ENCODE results near the gene HUNK. TPM values are rescaled to one million over a fixed set of nuclear protein-coding genes. Genes with fewer than 3 reads are reported as not detected.
"Not testable (repeated sequence)": the region's sequence is repeated elsewhere in the genome, so short reads cannot be mapped to it uniquely, and the experiment has no call there.

The HUNK gene
- total RNA-seq, 1 donor from 2014 or later = 2.8 TPM

DNA sequence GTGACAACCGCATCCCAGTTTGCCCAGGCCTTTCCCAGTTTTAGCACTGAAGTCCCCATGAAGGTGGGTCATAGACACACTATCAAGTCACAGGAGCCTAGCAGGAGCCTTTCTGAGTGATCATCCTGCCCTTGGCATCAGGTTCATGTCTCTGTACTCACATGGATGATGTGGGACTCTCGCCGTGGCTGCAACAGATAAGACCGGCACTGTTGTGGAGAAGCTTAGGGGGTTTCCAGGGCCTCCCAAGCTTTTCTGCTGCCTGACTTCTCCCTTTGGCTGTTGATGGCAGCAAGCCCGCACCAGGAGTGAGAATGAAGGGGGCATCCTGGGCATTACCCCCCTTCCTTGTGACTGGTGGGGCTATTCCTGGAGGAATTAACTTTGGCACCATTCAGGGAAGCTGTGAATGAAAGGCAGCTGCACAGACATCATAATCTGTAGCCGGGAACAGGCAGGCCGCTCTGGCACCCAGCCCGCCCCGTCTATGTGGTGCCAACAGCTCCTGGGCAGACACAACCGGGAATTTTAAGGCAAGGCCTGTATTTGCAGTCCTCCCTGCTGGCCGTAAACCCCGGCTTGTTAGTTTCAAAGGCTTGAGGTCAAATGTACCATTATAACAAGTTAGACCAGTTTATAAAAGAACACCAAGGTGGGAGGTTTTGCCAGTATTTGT lies 148.6 kb downstream of the HUNK start:
- no peak for DNase-seq (ENCODE audit: low read depth)
- no peak overlapping the region for H3K4me3 ChIP-seq (ENCODE audit: low read depth, low read length)
- TF ChIP-seq, protein P1, sequence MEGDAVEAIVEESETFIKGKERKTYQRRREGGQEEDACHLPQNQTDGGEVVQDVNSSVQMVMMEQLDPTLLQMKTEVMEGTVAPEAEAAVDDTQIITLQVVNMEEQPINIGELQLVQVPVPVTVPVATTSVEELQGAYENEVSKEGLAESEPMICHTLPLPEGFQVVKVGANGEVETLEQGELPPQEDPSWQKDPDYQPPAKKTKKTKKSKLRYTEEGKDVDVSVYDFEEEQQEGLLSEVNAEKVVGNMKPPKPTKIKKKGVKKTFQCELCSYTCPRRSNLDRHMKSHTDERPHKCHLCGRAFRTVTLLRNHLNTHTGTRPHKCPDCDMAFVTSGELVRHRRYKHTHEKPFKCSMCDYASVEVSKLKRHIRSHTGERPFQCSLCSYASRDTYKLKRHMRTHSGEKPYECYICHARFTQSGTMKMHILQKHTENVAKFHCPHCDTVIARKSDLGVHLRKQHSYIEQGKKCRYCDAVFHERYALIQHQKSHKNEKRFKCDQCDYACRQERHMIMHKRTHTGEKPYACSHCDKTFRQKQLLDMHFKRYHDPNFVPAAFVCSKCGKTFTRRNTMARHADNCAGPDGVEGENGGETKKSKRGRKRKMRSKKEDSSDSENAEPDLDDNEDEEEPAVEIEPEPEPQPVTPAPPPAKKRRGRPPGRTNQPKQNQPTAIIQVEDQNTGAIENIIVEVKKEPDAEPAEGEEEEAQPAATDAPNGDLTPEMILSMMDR (conservative IDR thresholded peaks at IDR 0.05; ENCODE audit: low read depth, low read length) = no peak

DNA sequence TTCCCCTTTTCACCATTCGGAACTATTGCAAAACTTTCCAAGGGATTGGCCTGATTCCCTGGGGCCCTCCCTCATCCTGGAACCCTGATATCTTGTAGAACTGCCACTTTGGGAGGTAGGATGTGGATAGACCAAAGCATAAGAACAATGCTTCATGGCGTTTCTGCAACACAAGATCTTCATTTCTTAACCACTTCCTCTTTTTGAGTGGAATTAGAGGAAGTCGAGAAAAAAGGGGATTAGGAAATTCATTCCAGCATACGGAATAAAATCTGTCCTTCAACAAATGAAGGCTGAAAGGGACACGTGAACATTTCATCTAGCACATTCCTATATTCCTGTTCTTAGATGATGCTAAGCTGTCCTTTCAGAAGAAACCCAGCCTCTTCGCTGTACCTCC lies 149.3 kb downstream of the HUNK start:
- DNase-seq (ENCODE audit: low read depth) = no peak
- TF ChIP-seq, protein P1 (conservative IDR thresholded peaks at IDR 0.05; ENCODE audit: low read depth, low read length) = no peak

DNA sequence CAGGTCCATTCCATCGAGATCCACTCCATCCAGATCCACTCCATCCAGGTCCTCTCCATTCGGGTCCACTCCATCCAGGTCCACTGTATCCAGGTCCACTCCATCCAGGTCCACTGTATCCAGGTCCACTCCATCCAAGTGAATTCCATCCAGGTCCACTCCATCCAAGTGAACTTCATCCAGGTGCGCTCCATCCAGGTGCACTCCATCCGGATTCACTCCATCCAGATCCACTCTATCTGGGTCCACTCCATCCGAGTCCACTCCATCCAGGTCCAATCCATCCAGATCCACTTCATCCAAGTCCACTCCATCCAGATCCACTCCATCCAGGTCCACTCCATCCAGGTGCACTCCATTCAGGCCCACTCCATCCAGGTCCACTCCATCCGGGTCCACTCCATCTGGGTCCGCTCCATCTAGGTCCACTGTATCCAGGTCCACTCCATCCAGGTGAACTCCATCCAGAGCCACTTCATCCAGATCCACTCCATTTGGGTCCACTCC lies 157.4 kb downstream of the HUNK start:
- TF ChIP-seq, protein P1 (conservative IDR thresholded peaks at IDR 0.05; ENCODE audit: low read depth, low read length) = no peak
- no peak for DNase-seq (ENCODE audit: low read depth)
- no peak overlapping the region for H3K4me3 ChIP-seq (ENCODE audit: low read depth, low read length)

More for the DNA sequence above, 149.3 kb downstream of the HUNK start:
- H3K4me3 ChIP-seq (ENCODE audit: low read depth, low read length) = no peak overlapping the region

DNA sequence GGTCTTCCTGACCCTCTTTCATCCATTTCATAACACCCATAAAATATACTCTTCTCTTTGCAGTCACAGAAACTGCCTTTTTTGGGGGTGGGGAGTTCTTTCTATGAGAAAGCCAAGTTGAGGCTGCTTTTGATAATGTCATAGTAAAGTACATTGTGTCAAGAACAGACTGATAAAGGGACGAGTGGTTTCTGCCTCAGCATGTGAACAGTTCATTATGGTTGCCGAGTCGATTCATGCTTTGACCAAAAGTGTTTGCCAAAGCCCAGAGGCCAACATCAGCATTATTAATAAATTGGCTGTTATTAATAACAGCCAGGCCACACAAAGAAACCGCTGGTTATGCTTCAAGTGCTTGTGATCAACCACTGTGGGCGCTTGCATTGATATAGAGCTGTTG lies 162.0 kb downstream of the HUNK start:
- TF ChIP-seq, protein P1 (conservative IDR thresholded peaks at IDR 0.05; ENCODE audit: low read depth, low read length) = no peak
- no peak overlapping the region for H3K4me3 ChIP-seq (ENCODE audit: low read depth, low read length)
- no peak for DNase-seq (ENCODE audit: low read depth)

DNA sequence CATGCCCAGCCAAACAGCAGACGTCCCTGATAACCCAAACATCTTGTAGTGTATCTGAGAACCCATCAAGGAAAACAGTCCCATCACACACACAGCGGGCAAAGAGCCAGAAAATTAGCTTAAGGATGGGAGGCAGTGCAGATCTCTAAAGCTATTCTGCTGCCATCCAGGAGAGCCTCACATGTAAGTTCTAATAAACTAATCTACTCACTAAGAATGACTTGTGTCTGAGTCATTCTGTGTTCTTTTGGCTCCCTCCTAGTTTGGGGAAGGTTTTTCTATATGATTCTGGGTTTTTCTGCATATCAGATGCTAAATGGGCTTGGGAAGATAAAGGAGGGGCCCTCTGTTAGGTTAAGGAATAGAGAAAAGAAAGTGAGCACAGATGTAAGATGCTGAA lies 162.8 kb downstream of the HUNK start:
- DNase-seq (ENCODE audit: low read depth) = no peak
- TF ChIP-seq, protein P1 (conservative IDR thresholded peaks at IDR 0.05; ENCODE audit: low read depth, low read length) = no peak
- no peak overlapping the region for H3K4me3 ChIP-seq (ENCODE audit: low read depth, low read length)

DNA sequence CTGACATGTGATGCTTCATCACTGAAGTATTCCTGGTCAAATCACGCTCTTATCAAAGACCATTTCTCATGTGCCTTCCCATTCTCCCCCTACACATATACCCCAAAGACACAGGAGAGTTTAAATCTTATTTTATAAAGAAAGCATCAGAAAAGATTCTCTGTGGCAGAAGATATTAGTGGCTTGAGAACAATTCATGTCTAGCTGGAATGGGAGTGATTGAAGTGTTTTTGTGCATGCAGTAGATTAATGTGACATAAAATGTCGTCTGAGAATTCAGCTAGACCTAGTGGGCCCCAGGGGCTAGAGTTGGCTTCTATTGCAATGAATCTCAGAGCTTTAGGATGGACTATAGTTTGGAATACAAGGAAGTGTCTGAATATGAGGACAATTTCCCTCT lies 163.9 kb downstream of the HUNK start:
- no peak for DNase-seq (ENCODE audit: low read depth)
- TF ChIP-seq, protein P1 (conservative IDR thresholded peaks at IDR 0.05; ENCODE audit: low read depth, low read length) = no peak
- H3K4me3 ChIP-seq (ENCODE audit: low read depth, low read length) = no peak overlapping the region

DNA sequence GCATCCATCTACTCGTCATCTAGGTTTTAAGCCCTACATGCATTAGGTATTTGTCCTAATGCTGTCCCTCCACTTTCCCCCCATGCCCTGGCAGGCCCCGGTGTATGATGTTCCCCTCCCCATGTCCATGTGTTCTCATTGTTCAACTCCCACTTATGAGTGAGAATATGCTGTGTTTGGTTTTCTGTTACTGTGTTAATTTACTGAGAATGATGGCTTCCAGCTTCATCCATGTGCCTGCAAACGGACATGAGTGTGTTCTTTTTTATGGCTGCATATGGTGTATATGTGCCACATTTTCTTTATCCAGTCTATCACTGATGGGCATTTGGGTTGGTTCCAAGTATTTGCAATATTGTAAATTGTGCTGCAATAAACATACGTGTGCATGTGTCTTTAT lies 165.9 kb downstream of the HUNK start:
- not testable (repeated sequence) for H3K4me3 ChIP-seq (ENCODE audit: low read depth, low read length); DNase-seq (ENCODE audit: low read depth)

Data from epithelial cell of proximal tubule (primary cell).